MCF 10A (cell line): ENCODE results near the gene MST1. TPM values are rescaled to one million over a fixed set of nuclear protein-coding genes. Genes with fewer than 3 reads are reported as not detected.

Experiments used
- BruUV-seq: library from RNA; stranded (reverse); fragments of 400-500 nt; replicated peaks from 2 replicates; lab custom pipeline; 2021; lab: Mats Ljungman, UMichigan
- CTCF ChIA-PET: fragments of 300-600 bp; sonication (Branson Sonifier 250); formaldehyde crosslinking; extraction: SDS; loops from one replicate; lab custom pipeline; 2021; ENCODE audit warnings: antibody characterized with exemption, inconsistent platforms; lab: Yijun Ruan, JAX
- POLR2A ChIA-PET: fragments of 300-600, 350-650 bp; sonication (Branson Sonifier 250); formaldehyde crosslinking; extraction: SDS; loops from one replicate; lab custom pipeline; 2020; ENCODE audit warnings: antibody characterized with exemption, inconsistent platforms; lab: Yijun Ruan, JAX
- DNase-seq: peaks from one replicate; pipeline ENCODE4 v3.0.0-alpha.2; 2018; ENCODE audit not compliant: unreplicated experiment
- H3K27ac Mint-ChIP-seq: one replicate; pipeline ENCODE4 v1.8.0; 2022; ENCODE audit warnings: mild to moderate bottlenecking, low read depth, mixed read lengths; ENCODE audit not compliant: unreplicated experiment
- H3K27me3 Mint-ChIP-seq: one replicate; pipeline ENCODE4 v1.8.0; 2022; ENCODE audit warnings: mixed read lengths; ENCODE audit not compliant: insufficient read depth, unreplicated experiment
- H3K36me3 Mint-ChIP-seq: one replicate; pipeline ENCODE4 v1.8.0; 2022; ENCODE audit warnings: mild to moderate bottlenecking, moderate library complexity, mixed read lengths; ENCODE audit not compliant: insufficient read depth, unreplicated experiment
- H3K4me1 Mint-ChIP-seq: one replicate; pipeline ENCODE4 v1.8.0; 2022; ENCODE audit warnings: mixed read lengths; ENCODE audit not compliant: insufficient read depth, unreplicated experiment
- H3K4me3 Mint-ChIP-seq: one replicate; pipeline ENCODE4 v1.8.0; 2022; ENCODE audit warnings: mild to moderate bottlenecking, moderate library complexity, mixed read lengths; ENCODE audit not compliant: unreplicated experiment
- H3K9me3 Mint-ChIP-seq: one replicate; pipeline ENCODE4 v1.8.0; 2022; ENCODE audit warnings: mixed read lengths; ENCODE audit not compliant: unreplicated experiment
- CTCF ChIP-seq: fragments of 200-600 bp; IDR thresholded peaks from one replicate; pipeline ENCODE4 v1.8.0; 2022; ENCODE audit warnings: antibody characterized with exemption, mild to moderate bottlenecking; ENCODE audit not compliant: unreplicated experiment
- intact Hi-C: fragments of 100-400 bp; cut with micrococcal nuclease; formaldehyde crosslinking; loops from 2 replicates; pipeline ENCODE4 v1.14.1; 2022
- total RNA-seq: library from RNA; stranded (reverse); gene quantifications from 2 replicates; pipeline ENCODE4 v1.2.3, GENCODE V29; 2022

Gene MST1
- total RNA-seq, 1 experiment from 2014 or later, result 18.2 TPM

GRCh38 chr3:49719214-49719884 is 30.1 kb upstream of the MST1 start, which contains the start of gene AMIGO3:
TSS of gene AMIGO3 (minus strand) at chr3:49719684. CDS start at chr3:49719465, 219 bp downstream.
- no TSS peak for BruUV-seq
- TF ChIP-seq CTCF, result peak; percentile 12
- Mint-ChIP-seq H3K27ac (no peak within 1 kb of the TSS), H3K4me3 (peak within 1 kb of the TSS; percentile 59), H3K4me1 (peaks cover 12% of the 10 kb centered on the region), H3K27me3 (no peaks in the 10 kb centered on the region), H3K36me3 (peaks cover 60% of the 10 kb centered on the region), H3K9me3 (no peaks in the 10 kb centered on the region)
- ChIA-PET POLR2A (interaction anchor here (1.4 kb wide), 2 partner anchors 8 to 68 kb away, joined by 4 to 5 read pairs; partner anchors contain the start of gene IP6K1), CTCF (interaction anchor here (0.6 to 0.7 kb wide), 3 partner anchors 7 to 457 kb away, joined by 3 to 5 read pairs (median 3); no protein-coding TSS in a partner anchor)
- intact Hi-C loops, result no loop called here
- DNase-seq, result peak; percentile 87

GRCh38 chr3:49718858-49719213 is 29.6 kb upstream of the MST1 start:
- H3K9me3 Mint-ChIP-seq, result no peaks in the 10 kb centered on the region

GRCh38 chr3:49717959-49718857 is 28.9 kb upstream of the MST1 start:
- Mint-ChIP-seq H3K27me3 (no peaks in the 10 kb centered on the region), H3K4me3 (peak overlapping the region; percentile 59), H3K27ac (no peak overlapping the region), H3K4me1 (peaks cover 9% of the 10 kb centered on the region), H3K9me3 (no peaks in the 10 kb centered on the region), H3K36me3 (peaks cover 50% of the 10 kb centered on the region)
- intact Hi-C loops, result no loop called here
- TF ChIP-seq CTCF, result no peak
- no peak for DNase-seq
- ChIA-PET POLR2A (interaction anchor here (0.6 kb wide), 1 partner anchor 73 kb away, joined by 3 read pairs; no protein-coding TSS in a partner anchor), CTCF (interaction anchor here (0.6 to 1.3 kb wide), 7 partner anchors 11 to 325 kb away, joined by 3 read pairs; no protein-coding TSS in a partner anchor)
- BruUV-seq, result no TSS peak

More at GRCh38 chr3:49718858-49719213, 29.6 kb upstream of the MST1 start:
- ChIA-PET POLR2A (interaction anchor here (1.4 kb wide), 2 partner anchors 8 to 68 kb away, joined by 4 to 5 read pairs; partner anchors contain the start of gene IP6K1), CTCF (interaction anchor here (0.6 to 1.3 kb wide), 4 partner anchors 46 to 325 kb away, joined by 3 read pairs; no protein-coding TSS in a partner anchor)
- H3K4me1 Mint-ChIP-seq, result peaks cover 9% of the 10 kb centered on the region
- no peaks in the 10 kb centered on the region for H3K27me3 Mint-ChIP-seq
- no peak for TF ChIP-seq CTCF
- DNase-seq, result no peak
- H3K27ac Mint-ChIP-seq, result no peak overlapping the region
- intact Hi-C loops, result no loop called here
- BruUV-seq, result no TSS peak
- peaks cover 56% of the 10 kb centered on the region for H3K36me3 Mint-ChIP-seq
- peak overlapping the region; percentile 59 for H3K4me3 Mint-ChIP-seq
